NOMO-1 (cell line): Measurements from ENCODE around the gene EML6.

Source experiments
- DNase-seq, 2 experiments: peaks; one replicate each; lab custom pipeline; 2025; ENCODE audit not compliant: unreplicated experiment in 2 of 2; lab: John Stamatoyannopoulos, UW

EML6 gene

GRCh38 chr2:54957321-54957999, 234.0 kb downstream of the EML6 start:
- DNase-seq: no peak

- DNase-seq: no peak
Measured at GRCh38 chr2:54958717-54959371, 235.4 kb downstream of the EML6 start.

- DNase-seq: no peak
Measured at GRCh38 chr2:54960164-54960563, 236.7 kb downstream of the EML6 start.

- DNase-seq: no peak
Measured at GRCh38 chr2:54962511-54962910, 239.0 kb downstream of the EML6 start.

- no peak for DNase-seq
Measured at GRCh38 chr2:54962935-54963440, 239.5 kb downstream of the EML6 start.

- DNase-seq: no peak
Measured at GRCh38 chr2:54963476-54963875, 240.0 kb downstream of the EML6 start.

- DNase-seq: no peak
Measured at GRCh38 chr2:54964271-54964670, 240.8 kb downstream of the EML6 start.

- no peak for DNase-seq
Measured at GRCh38 chr2:54964816-54965215, 241.4 kb downstream of the EML6 start.

- no peak for DNase-seq
Measured at GRCh38 chr2:54965425-54965824, 242.0 kb downstream of the EML6 start.

GRCh38 chr2:54966165-54966832, 242.8 kb downstream of the EML6 start:
- no peak for DNase-seq

GRCh38 chr2:54966837-54967236, 243.4 kb downstream of the EML6 start:
- DNase-seq: no peak

- DNase-seq: no peak
Measured at GRCh38 chr2:54967269-54967668, 243.8 kb downstream of the EML6 start.

GRCh38 chr2:54967759-54968365, 244.4 kb downstream of the EML6 start:
- DNase-seq: no peak

GRCh38 chr2:54968561-54969218, 245.2 kb downstream of the EML6 start:
- DNase-seq: no peak

- no peak for DNase-seq
Measured at GRCh38 chr2:54969295-54969939, 246.0 kb downstream of the EML6 start.

- DNase-seq: no peak
Measured at GRCh38 chr2:54969940-54970338, 246.5 kb downstream of the EML6 start.

GRCh38 chr2:54975175-54975574, 251.7 kb downstream of the EML6 start:
- DNase-seq: no peak

- no peak for DNase-seq
Measured at GRCh38 chr2:54975598-54976492, 252.4 kb downstream of the EML6 start.

- peak in 1 of 2 experiments; percentile 8 for DNase-seq
Measured at GRCh38 chr2:54977149-54977548, 253.7 kb downstream of the EML6 start.
